ENCODE data around the gene SLCO2A1.

The SLCO2A1 gene

GRCh38 chr3:133956982-133957381 lies 72.7 kb downstream of the SLCO2A1 start:
- FAIRE-seq (no peak), DNase-seq (ENCODE audit: insufficient read length, low spot score) (no peak)

- FAIRE-seq (no peak), DNase-seq (ENCODE audit: insufficient read length, low spot score) (no peak)
Observed at GRCh38 chr3:133956353-133956752, 73.4 kb downstream of the SLCO2A1 start.

- DNase-seq (ENCODE audit: insufficient read length, low spot score) (no peak), FAIRE-seq (no peak)
Observed at GRCh38 chr3:133955892-133956291, 73.8 kb downstream of the SLCO2A1 start.

- DNase-seq (ENCODE audit: insufficient read length, low spot score) (no peak), FAIRE-seq (no peak)
Observed at GRCh38 chr3:133954717-133955360, 74.9 kb downstream of the SLCO2A1 start.

- DNase-seq (ENCODE audit: insufficient read length, low spot score) (no peak), FAIRE-seq (no peak)
Observed at GRCh38 chr3:133953297-133953696, 76.4 kb downstream of the SLCO2A1 start.

- FAIRE-seq (no peak), DNase-seq (ENCODE audit: insufficient read length, low spot score) (no peak)
Observed at GRCh38 chr3:133949438-133949837, 80.3 kb downstream of the SLCO2A1 start.

GRCh38 chr3:133948996-133949395 lies 80.7 kb downstream of the SLCO2A1 start:
- FAIRE-seq: no peak
- no peak for DNase-seq (ENCODE audit: insufficient read length, low spot score)

- FAIRE-seq (no peak), DNase-seq (ENCODE audit: insufficient read length, low spot score) (no peak)
Observed at GRCh38 chr3:133948131-133948810, 81.5 kb downstream of the SLCO2A1 start.

- DNase-seq (ENCODE audit: insufficient read length, low spot score) (no peak), FAIRE-seq (no peak)
Observed at GRCh38 chr3:133945381-133946095, 84.2 kb downstream of the SLCO2A1 start.

GRCh38 chr3:133944641-133945380 lies 84.9 kb downstream of the SLCO2A1 start:
- peak; percentile 78 for FAIRE-seq
- DNase-seq (ENCODE audit: insufficient read length, low spot score): peak; percentile 65

GRCh38 chr3:133944181-133944580 lies 85.5 kb downstream of the SLCO2A1 start:
- FAIRE-seq (no peak), DNase-seq (ENCODE audit: insufficient read length, low spot score) (no peak)

- FAIRE-seq (no peak), DNase-seq (ENCODE audit: insufficient read length, low spot score) (peak; percentile 55)
Observed at GRCh38 chr3:133943639-133944141, 86.0 kb downstream of the SLCO2A1 start.

GRCh38 chr3:133943031-133943535 lies 86.6 kb downstream of the SLCO2A1 start:
- DNase-seq (ENCODE audit: insufficient read length, low spot score) (no peak), FAIRE-seq (no peak)

GRCh38 chr3:133941415-133941821 lies 88.3 kb downstream of the SLCO2A1 start:
- DNase-seq (ENCODE audit: insufficient read length, low spot score) (peak; percentile 46), FAIRE-seq (no peak)

- FAIRE-seq: no peak
- DNase-seq (ENCODE audit: insufficient read length, low spot score): no peak
Observed at GRCh38 chr3:133940536-133940935, 89.2 kb downstream of the SLCO2A1 start.

- no peak for DNase-seq (ENCODE audit: insufficient read length, low spot score)
- FAIRE-seq: no peak
Observed at GRCh38 chr3:133939463-133939835, 90.3 kb downstream of the SLCO2A1 start.

GRCh38 chr3:133938770-133939462 lies 90.8 kb downstream of the SLCO2A1 start:
- DNase-seq (ENCODE audit: insufficient read length, low spot score): peak; percentile 40
- no peak for FAIRE-seq

GRCh38 chr3:133937756-133938601 lies 91.7 kb downstream of the SLCO2A1 start:
- DNase-seq (ENCODE audit: insufficient read length, low spot score) (no peak), FAIRE-seq (no peak)

GRCh38 chr3:133937061-133937686 lies 92.6 kb downstream of the SLCO2A1 start:
- no peak for DNase-seq (ENCODE audit: insufficient read length, low spot score)
- no peak for FAIRE-seq

All from HTR-8/SVneo (cell line).